LNCaP clone FGC (cell line): ENCODE results near the gene CYP51A1.
"Not testable (repeated sequence)": the region's sequence is repeated elsewhere in the genome, so short reads cannot be mapped to it uniquely, and the experiment has no call there.

ENCODE experiments used
- DNase-seq: peaks from one replicate; pipeline ENCODE4 v3.0.0-alpha.2; 2011; ENCODE audit warnings: low read depth
- H3K4me3 ChIP-seq: 2 replicates; pipeline ENCODE4 v1.5.1; 2011; ENCODE audit warnings: mild to moderate bottlenecking, low read depth, low read length, control low read depth
- CTCF ChIP-seq: IDR thresholded peaks from 2 replicates; pipeline ENCODE4 v1.5.1; 2012; ENCODE audit warnings: mild to moderate bottlenecking; ENCODE audit not compliant: control insufficient read depth, insufficient read depth; ENCODE audit errors: extremely low read depth

Gene CYP51A1

GRCh38 chr7:92156990-92157389, 22.7 kb upstream of the CYP51A1 start:
- DNase-seq: no peak
- H3K4me3 ChIP-seq: no peak overlapping the region
- TF ChIP-seq CTCF: no peak

- H3K4me3 ChIP-seq: no peak overlapping the region
- DNase-seq: no peak
- no peak for TF ChIP-seq CTCF
These were observed 20.9 kb upstream of the CYP51A1 start for GRCh38 chr7:92155108-92155739.

- H3K4me3 ChIP-seq: no peak overlapping the region
- DNase-seq: no peak
- TF ChIP-seq CTCF: no peak
These were observed 16.3 kb upstream of the CYP51A1 start for GRCh38 chr7:92150450-92151017.

- TF ChIP-seq CTCF: no peak
- DNase-seq: no peak
- no peak overlapping the region for H3K4me3 ChIP-seq
These were observed 15.5 kb upstream of the CYP51A1 start for GRCh38 chr7:92149736-92150239.

GRCh38 chr7:92143192-92143880, 9.1 kb upstream of the CYP51A1 start:
- not testable (repeated sequence) for H3K4me3 ChIP-seq, DNase-seq

- DNase-seq: not testable (repeated sequence)
These were observed 8.5 kb upstream of the CYP51A1 start for GRCh38 chr7:92142791-92143190.

GRCh38 chr7:92141161-92141560, 6.9 kb upstream of the CYP51A1 start:
- H3K4me3 ChIP-seq: no peak overlapping the region
- no peak for DNase-seq
- no peak for TF ChIP-seq CTCF

More at GRCh38 chr7:92142791-92143190, 8.5 kb upstream of the CYP51A1 start:
- not testable (repeated sequence) for H3K4me3 ChIP-seq
